Measurements from ENCODE around the gene FBXO27. TPM values are rescaled to one million over a fixed set of nuclear protein-coding genes. Genes with fewer than 3 reads are reported as not detected.
"Not testable (repeated sequence)": the region's sequence is repeated elsewhere in the genome, so short reads cannot be mapped to it uniquely, and the experiment has no call there.

FBXO27 gene
- total and polyA plus RNA-seq, 2 of the 4 experiments (the other 2 are of a cell fraction) = 0.18 to 0.50 TPM

GRCh38 chr19:38989614-38990013, 42.7 kb downstream of the FBXO27 start:
- H4K8ac ChIP-seq (ENCODE audit: low read depth in 2 of 2, low read length in 2 of 2); H3K18ac ChIP-seq (ENCODE audit: low read depth, low read length); H3K9me3 ChIP-seq (ENCODE audit: control insufficient read depth, insufficient read depth, low read length); H4K5ac ChIP-seq (ENCODE audit: low read depth, low read length); H2BK20ac ChIP-seq (ENCODE audit: low read depth, low read length); H3K4me2 ChIP-seq (ENCODE audit: low read depth, low read length); H2AK9ac ChIP-seq (replicated peaks; ENCODE audit: low read depth, low read length, poor library complexity); H3K23ac ChIP-seq (ENCODE audit: low read depth, low read length); BruUV-seq (replicated peaks); H3K9me1 ChIP-seq (ENCODE audit: insufficient read depth, low read length); intact Hi-C loops (cut with micrococcal nuclease); H2AFZ ChIP-seq (replicated peaks; ENCODE audit: low read length, poor library complexity); POLR2A ChIA-PET (ENCODE audit: unreplicated experiment); H3K9ac ChIP-seq (ENCODE audit: low read depth, low read length); H2BK15ac ChIP-seq (ENCODE audit: low read depth, low read length); H4K20me1 ChIP-seq (ENCODE audit: insufficient read depth, low read length); H3K4ac ChIP-seq (ENCODE audit: low read depth, low read length); H3K4me3 ChIP-seq (ENCODE audit: insufficient read depth, low read depth, low read length); H2AK5ac ChIP-seq (ENCODE audit: low read depth, low read length); H3K4me1 ChIP-seq (ENCODE audit: control insufficient read depth, insufficient read depth, low read length); H3K36me3 ChIP-seq (ENCODE audit: control insufficient read depth, insufficient read depth, low read length); H3K56ac ChIP-seq (ENCODE audit: extremely low read depth, insufficient read depth, low read length); H3K14ac ChIP-seq (replicated peaks; ENCODE audit: low read depth, low read length); in situ Hi-C loops (cut with MboI; ENCODE audit: low sequenced_read_pairs); H2BK120ac ChIP-seq (ENCODE audit: low read depth, low read length); ATAC-seq (ENCODE audit: low read depth); H3K27ac ChIP-seq (ENCODE audit: insufficient read depth, low read length); H4K91ac ChIP-seq (ENCODE audit: insufficient read depth, low read depth, low read length); H3K27me3 ChIP-seq (ENCODE audit: control insufficient read depth, insufficient read depth, low read length); H2BK5ac ChIP-seq (ENCODE audit: low read depth, low read length, poor library complexity, severe bottlenecking); DNase-seq; dilution Hi-C loops (cut with HindIII; ENCODE audit: low sequenced_read_pairs, unreplicated experiment); H3K79me1 ChIP-seq (ENCODE audit: low read depth in 1 of 2, low read length in 2 of 2): not testable (repeated sequence)
- WGBS, 2 experiments (ENCODE audit: extremely low coverage in 2 of 2, insufficient read length in 1 of 2) = no CpG with 5 or more reads among the region's 1 CpG
- CTCF ChIA-PET = interaction anchor here (1.7 kb wide), 1 partner anchor 27 kb away, joined by 4 read pairs; no protein-coding TSS in a partner anchor

Measured in IMR-90 (cell line).